ENCODE results near the gene ECSIT.
"Not testable (repeated sequence)": the region's sequence is repeated elsewhere in the genome, so short reads cannot be mapped to it uniquely, and the experiment has no call there.

ECSIT gene

DNA sequence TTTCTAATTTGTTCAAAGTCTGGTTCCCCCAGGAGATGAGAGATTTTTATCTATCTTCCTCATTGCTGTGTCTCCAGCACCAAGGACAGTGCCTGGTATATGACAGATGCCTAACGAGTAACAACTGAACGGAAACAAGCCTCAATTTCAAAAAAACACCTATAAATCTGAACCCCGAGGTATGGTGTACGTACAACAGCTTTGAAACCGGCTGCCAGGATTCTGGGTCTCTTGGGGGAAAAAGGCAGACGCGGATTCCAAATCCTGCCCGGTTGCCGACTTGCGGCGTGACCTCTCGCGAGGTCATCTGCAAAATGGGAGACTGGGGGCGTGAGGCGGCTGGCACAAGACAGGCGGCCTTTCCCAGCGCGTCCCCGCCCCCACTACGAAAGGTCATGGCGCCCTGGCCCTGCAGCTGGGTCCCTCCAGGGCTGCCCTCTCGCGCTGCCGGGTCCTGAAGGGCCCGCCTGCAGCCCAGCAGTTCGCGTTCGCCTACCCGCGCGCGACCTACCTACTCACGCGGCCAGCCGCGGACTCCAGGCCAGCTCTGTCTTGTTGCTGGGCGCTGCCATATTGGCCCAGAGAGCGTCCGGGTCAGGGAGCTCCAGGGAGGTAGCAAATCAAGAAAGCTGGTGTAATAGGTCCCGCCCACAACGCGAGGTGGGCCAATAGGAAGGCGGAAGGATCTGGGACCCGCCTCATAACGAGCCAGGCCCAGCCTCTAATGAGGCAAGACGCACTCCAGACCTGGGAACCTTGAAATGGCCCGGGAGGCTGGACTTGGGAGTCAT, at the start of gene ECSIT:
Gene ECSIT (minus strand): TSS at position 584 of the 791 bp plus-strand sequence. CDS start 9,964 bp downstream, outside the sequence.
- DNase-seq: peak; percentile 95

DNA sequence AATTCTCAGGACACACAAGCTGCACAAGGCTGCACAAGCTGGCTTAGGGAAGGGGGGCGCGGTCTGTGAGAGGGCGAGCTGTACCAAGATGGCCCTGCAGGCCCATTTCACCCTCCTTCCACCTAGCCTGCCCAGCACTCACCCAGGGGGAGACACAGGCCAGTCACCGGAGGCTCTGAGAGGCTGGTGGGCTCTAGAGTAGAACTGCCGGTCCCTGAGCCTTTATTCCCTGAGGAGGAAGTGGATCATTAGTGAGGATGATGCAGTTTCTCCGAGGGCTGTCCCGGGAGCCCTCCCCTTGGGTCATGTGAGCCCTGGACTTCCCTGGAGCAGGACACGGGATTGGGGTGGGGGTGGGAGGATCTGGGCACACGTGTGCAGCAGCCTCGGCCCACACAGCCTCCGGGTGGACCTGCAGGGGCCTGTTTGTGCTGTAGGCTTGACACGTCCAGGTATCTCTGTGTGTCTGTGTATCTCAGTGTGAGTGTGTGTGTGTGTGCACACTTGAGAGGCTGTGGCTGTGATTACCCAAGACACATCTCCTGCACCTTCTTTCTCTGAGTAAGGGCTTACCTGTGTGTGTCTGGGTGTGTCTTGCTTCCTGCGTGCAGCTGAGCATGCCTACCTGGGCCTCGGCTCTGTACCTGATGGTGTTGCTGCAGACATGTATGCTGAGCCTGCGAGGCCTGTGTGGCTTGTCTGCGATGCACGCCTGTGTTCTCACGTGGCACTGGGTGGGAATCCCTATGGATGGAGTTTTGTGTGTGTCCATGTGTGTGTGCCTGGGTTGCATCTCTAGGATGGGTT, 48.7 kb upstream of the ECSIT start, which contains the start of gene ACP5:
Gene ACP5 (minus strand): TSS at position 195 of the 807 bp plus-strand sequence. CDS start 328 bp downstream, outside the sequence.
- DNase-seq: no peak

DNA sequence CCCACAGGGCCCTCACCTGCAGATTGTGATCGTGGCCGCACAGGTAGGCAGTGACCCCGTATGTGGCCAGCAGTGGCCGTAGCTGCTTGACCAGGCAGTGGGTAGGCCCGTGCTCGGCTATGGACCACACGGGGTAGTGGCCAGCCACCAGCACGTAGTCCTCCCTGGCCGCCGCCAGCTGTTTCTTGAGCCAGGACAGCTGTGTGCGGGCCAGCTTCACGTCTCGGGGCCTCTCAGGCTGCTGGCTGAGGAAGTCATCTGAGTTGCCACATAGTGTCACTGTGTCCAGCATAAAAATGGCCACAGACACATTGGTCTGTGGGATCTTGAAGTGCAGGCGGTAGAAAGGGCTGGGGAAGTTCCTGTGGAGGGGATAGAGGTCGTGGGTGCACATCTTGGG, 47.3 kb upstream of the ECSIT start:
- DNase-seq: no peak

GRCh38 chr19:11574689-11575088, 45.8 kb upstream of the ECSIT start:
- DNase-seq: peak; percentile 30

DNA sequence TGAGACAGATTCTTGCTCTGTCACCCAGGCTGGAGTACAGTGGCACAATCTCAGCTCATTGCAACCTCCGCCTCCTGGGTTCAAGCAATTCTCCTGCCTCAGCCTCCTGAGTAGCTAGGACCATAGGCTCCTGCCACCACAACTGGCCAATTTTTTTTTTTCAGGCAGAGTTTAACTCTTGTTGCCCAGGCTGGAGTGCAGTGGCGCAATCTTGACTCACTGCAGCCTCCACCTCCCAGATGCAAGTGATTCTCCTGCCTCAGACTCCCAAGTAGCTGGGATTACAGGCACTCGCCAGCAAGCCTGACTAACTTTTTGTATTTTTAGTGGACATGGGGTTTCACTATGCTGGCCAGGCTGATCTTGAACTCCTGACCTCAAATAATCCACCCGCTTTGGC, 44.8 kb upstream of the ECSIT start:
- not testable (repeated sequence) for DNase-seq

DNA sequence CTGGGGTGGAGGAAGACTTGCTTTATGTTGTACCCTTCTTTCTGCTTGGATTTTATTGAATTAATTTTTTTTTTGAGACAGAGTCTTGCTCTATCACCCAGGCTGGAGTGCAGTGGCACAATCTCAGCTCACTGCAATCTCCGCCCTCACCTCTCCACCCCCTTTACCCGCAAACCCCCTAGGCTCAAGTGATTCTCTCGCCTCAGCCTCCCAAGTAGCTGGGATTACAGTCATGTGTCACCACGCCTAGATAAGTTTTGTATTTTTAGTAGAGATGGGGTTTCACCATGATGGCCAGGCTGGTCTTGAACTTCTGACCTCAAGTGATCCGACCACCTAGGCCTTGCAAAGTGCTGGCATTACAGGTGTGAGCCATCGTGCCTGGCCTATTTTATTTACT, 44.4 kb upstream of the ECSIT start:
- DNase-seq: not testable (repeated sequence)

- DNase-seq: no peak
Measured at GRCh38 chr19:11570039-11570462, 41.1 kb upstream of the ECSIT start.

DNA sequence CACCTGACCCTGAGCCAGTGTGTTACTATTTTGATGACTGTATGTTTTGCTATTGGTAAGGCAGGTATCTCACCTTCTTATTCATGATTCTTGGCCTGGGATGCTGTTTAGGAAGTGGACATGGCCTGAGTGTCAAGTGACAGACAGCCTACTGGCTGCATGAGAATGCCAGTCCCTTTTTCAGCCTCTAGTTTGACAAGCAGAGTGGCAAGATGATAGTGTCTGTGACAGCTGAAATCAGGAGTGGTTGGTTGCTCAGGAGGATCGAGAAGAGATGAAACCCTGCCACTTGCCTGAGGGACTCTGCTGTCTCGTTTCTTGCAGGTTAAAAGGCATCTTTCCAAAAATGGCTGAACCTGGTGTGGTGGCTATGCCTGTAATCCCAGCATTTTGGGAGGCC, 37.2 kb upstream of the ECSIT start:
- DNase-seq: no peak

DNA sequence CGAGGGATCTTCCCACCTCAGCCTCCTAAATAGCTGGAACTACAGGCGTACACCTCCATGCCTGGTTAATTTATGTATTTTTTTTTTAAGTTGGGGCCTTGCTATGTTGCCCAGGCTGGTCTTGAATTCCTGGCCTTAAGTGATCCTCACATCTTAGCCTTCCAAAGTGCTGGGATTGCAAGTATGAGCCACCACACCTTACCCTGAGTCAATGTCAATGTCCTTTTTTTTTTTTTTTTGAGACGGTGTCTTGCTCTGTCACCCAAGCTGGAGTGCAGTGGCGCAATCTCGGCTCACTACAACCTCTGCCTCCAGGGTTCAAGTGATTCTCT, 36.7 kb upstream of the ECSIT start:
- not testable (repeated sequence) for DNase-seq

DNA sequence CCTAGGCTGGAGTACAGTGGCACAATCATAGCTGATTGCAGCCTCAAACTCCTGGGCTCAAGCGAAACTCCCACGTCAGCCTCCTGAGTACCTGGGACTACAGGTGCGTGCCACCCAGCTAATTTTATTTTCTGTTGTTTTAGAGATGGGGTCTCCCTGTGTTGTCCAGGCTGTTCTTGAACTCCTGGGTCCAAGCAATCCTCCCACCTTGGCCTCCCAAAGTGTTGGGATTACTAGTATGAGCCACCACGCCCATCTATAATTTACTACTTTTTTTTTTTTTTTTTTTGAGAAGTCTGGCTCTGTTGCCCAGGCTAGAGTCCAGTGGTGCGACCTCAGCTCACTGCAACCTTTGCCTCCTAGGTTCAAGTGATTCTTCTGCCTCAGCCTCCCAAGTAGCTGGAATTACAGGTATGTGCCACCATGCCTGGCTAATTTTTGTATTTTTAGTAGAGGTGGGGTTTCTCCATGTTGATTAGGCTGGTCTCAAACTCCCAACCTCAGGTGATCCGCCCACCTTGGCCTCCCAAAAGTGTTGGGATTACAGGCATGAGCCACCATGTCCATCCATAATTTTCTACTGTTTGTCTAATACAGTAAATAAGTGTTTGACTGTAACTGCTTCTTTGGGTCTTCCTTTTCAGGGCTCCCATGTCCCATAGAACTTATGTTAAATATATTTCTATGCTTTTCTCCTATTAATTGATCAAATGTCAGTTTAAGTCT, 35.3 kb upstream of the ECSIT start:
- DNase-seq: not testable (repeated sequence)

GRCh38 chr19:11563532-11563931, 34.6 kb upstream of the ECSIT start:
- DNase-seq: no peak

GRCh38 chr19:11560404-11561051, 31.6 kb upstream of the ECSIT start:
- DNase-seq: peak; percentile 74

DNA sequence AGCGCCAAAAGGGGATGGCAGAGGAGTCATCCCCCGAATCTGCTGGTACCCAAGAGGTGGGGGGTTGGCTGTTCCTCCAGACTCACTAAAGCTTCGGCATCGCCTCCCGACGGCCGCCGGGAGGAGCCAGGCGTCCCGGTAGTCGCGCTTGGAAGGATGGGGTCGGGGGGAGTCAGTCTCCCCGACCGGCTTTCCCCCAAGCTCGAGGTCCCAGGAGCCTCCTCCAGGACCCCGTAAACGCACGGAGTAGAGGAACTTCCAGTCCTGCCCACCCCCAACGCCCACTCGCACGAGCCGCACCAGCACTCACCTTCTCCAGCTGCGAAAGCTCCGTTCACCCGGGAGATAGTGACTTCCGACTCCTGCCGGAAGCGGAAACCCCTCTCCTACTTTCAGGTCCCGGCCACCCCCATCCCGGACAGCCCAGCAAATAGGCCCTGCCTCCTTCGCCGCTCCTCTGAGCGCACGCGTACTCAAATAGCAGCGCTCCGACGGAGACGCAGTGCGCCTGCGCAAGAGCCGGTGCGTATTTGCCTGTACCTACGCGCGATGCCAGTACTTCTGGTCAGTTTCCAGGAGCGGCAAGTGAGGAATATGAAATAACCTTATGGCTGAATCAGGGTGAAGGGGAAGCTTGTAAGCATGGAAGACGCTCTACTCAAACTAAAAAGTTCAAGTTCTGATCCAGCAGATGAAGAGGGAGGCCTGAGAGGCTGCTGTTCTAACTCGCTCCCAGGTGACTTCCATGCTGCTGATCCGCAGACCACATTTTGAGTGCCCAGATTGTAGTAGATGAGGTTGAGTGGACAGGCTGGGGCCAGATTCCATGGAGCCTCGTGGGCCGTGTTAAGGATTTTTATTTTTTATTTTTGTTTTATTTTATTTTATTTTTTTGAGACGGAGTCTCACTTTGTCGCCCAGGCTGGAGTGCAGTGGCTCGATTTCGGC, 30.2 kb upstream of the ECSIT start, which contains the start of gene ELOF1:
Gene ELOF1 (minus strand): TSS at position 350 of the 948 bp plus-strand sequence. CDS start 4,883 bp downstream, outside the sequence.
- DNase-seq: peak; percentile 98

GRCh38 chr19:11556634-11557420, 27.9 kb upstream of the ECSIT start:
- no peak for DNase-seq

GRCh38 chr19:11555246-11555645, 26.3 kb upstream of the ECSIT start:
- DNase-seq: no peak

DNA sequence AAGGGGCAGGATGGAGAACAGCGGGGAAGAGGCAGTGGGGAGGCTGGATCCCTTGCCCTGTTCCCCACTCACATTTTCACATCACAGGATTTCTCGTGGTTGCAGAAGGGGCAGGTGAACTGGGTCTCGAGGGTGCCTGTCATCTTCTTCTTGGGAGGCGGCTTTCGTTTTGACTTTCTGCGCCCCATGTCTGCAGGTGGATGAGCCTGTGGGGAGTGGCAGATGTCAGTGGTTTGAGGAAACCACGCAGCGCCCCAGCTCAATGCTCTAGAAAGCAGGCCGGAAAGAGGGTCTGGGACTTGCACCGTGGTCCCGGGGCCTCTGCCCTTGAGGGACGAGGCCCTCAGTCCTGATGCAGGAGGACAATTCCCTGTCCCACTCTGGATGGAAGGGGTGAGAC, 25.2 kb upstream of the ECSIT start:
- no peak for DNase-seq

DNA sequence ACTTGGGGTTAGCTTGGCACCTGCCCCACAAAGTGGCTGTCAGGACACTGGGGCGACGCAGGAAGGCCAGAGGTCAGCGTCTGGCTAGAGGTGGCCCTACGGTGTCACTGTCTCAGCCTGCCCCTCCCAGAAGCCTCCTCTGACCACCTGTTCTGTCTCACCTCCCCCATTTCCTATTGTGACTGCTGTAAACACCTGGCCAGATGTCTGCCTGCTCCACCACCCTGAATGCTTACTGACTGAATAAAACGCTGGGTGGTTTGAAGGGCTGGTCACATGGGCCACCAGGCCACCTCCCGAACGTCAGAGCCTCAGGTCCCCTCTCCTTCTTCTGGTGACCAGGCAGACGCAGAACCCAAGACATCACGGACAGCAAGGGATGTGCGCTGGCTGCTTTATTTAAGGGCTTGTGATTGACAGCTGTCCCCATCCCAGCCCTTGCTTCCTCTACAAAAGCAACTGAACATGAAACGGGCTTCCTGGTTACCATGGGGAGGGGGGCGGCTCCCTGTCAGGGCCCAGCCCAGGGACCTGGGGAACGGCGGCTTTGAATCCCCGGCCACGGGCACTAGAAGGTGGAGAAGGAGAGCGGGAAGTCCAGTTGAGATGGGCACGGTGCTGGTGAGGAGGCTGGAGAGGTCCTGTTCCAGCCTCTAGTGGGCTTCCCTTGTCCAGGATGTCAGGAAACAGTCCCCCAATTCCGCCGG, 23.9 kb upstream of the ECSIT start:
- DNase-seq: no peak

GRCh38 chr19:11551603-11552235, 22.8 kb upstream of the ECSIT start:
- no peak for DNase-seq

- DNase-seq: no peak
Measured at GRCh38 chr19:11550265-11550664, 21.3 kb upstream of the ECSIT start.
